SHP77 (cell line): ENCODE data around the gene PRR16.

Experiments
- DNase-seq, 2 experiments: peaks; one replicate each; lab custom pipeline; 2025; lab: John Stamatoyannopoulos, UW

PRR16 gene

DNA sequence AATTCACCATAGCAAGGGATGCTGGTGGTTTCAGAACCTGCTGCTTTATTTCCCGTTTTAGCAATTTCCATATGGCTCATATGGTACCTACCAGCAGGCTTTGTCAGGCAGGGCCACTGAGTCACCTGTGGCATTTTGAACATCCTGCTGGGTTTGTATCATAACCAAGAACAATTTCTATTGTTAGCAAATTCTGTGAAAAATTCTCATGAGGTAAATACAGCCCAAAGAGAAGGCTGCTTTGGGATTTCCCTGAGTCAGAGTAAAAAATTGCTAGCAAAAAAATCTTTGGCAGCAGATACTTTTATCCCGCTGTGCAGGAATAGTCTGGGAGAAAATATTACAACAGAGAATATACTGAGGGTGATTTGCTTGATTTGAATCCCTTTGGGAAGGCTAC, 52.7 kb downstream of the PRR16 start:
- DNase-seq, result no peak

- DNase-seq, result no peak
Measured at GRCh38 chr5:120517607-120518252, 53.6 kb downstream of the PRR16 start.

GRCh38 chr5:120518581-120518980, 54.5 kb downstream of the PRR16 start:
- DNase-seq, result no peak

- no peak for DNase-seq
Measured at GRCh38 chr5:120527251-120527650, 63.2 kb downstream of the PRR16 start.

- no peak for DNase-seq
Measured at GRCh38 chr5:120528609-120529008, 64.5 kb downstream of the PRR16 start.

DNA sequence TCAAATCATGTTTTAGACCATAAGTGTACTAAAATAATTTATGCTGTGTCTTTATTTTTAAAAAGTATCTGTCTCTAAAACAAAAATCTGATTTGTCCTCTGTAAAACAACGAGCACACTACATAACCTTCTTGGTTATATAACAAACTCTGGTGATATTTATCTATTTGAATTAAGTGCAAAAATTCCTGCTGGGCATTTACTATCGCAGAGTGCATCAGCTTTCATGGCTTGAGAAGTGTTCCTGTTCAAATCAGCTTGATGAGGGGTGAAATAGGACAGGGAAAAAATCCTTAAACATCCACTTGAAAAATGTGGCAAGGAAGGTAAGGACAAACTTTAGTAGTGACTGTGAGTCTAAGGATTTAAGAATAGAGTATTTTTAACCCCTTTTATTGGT, 65.3 kb downstream of the PRR16 start:
- DNase-seq, result no peak

DNA sequence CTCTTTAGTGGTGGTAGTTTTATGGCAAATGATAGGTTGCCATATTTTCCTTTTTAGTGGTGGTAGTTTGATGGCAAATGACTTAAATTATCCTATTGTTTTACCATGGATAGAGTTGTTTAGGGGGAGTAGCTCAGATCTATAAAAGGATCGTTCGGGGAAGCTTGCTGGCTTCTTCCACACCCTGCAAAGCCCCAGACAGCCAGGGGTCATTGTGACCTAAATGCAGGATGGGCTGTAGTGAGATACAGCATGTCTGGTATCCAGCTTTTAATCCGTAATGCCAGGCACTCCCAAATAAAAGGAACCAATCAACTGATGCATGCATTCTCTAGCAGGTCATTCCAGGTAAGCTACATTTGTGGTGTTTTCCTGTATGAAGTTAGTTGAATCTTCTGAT, 67.1 kb downstream of the PRR16 start:
- DNase-seq, result no peak

- DNase-seq, result no peak
Measured at GRCh38 chr5:120532835-120533234, 68.7 kb downstream of the PRR16 start.

- DNase-seq, result no peak
Measured at GRCh38 chr5:120533581-120533980, 69.5 kb downstream of the PRR16 start.

DNA sequence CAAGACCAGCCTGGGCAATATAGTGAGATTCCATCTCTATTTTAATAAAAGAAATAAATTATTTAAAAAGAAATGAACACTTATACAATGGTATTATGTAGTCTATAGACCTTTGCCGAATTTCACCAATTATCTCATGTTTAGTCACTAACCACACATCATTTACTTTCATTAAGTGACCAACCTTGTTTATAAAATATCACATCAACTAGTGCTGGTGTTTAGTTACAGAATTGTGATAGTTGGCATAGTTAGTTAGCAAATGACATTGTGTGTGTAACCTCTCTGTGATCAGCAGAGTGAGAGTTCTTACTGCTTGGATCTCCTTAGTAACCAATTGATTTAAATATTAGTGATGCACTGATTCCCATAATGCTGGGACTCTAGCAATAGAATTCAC, 71.8 kb downstream of the PRR16 start:
- no peak for DNase-seq

DNA sequence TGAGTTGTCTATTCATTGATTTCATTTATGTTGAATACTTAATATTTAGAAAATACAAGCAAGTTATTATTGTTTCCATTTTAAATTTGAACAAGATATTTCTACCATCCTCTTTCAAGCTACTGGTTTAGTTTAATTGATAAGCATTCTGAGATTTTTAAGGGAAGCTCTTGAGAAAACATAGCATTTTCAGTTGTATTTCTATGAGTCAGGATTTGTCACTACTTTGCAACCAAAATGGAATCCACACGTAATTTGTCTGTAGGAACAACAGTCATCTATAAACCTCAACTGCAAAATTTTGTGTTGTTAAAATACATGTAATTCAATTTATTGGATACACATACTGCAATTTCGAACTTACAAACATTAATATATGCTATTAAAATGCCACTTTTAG, 74.0 kb downstream of the PRR16 start:
- DNase-seq, result no peak

- DNase-seq, result no peak
Measured at GRCh38 chr5:120538644-120539043, 74.5 kb downstream of the PRR16 start.

- DNase-seq, result no peak
Measured at GRCh38 chr5:120539471-120539870, 75.4 kb downstream of the PRR16 start.

DNA sequence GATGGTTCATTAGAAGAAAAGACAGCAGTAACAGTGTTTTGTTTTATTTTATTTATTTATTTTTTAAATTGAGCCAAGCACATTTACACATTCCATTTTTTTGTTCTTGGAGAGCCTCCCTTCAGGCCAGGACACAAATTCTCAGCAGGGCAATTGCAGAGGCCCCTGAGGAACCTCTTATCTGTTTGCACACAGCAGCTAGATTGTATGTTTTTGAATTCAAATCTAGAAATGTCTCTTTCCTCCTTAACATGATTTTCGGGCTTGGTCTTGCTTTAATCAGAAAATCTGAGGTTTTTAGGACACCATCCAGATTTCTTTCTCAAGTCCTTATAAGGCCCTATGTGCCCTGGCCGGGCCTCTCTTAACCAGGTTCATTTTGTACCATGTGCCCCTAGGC, 76.0 kb downstream of the PRR16 start:
- DNase-seq, result no peak

DNA sequence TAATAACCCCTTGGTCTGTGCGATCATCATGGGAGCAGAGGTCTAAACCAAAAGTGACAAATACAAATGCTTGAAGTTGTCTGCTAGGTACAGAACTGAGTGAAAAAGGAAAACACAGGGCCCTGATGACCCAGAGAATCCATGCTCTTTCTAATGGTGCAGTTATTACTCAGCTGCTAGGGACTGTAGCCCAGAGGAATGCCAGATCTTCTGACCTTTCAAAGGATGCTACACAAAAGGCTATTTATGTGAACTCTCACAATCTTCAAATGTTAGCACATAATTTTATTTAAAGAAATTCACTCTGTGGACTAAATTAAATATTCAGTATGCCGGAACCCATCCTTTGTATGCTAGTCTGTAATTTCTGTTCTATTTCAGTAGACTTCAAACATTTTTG, 79.9 kb downstream of the PRR16 start:
- no peak for DNase-seq

DNA sequence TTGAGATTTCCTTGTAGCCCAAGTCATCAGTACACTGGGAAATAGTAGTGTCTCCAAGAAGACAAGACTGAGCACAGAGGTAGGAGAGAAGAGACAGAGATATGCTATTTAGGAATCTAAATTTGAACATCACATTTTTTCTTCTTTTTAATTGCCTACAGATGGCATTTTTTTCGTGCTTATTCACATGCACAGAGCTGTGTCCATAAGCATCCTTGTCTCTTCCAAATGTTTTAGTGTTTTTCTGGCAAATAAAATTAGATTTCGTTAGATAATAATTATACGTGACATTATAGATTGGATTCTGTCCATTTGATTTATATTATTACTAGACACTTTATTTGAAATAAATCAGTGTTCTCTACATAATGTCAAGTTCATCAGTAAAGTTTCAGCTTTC, 80.9 kb downstream of the PRR16 start:
- DNase-seq, result no peak

GRCh38 chr5:120545951-120546350, 81.9 kb downstream of the PRR16 start:
- no peak for DNase-seq

- no peak for DNase-seq
Measured at GRCh38 chr5:120546922-120547321, 82.8 kb downstream of the PRR16 start.

DNA sequence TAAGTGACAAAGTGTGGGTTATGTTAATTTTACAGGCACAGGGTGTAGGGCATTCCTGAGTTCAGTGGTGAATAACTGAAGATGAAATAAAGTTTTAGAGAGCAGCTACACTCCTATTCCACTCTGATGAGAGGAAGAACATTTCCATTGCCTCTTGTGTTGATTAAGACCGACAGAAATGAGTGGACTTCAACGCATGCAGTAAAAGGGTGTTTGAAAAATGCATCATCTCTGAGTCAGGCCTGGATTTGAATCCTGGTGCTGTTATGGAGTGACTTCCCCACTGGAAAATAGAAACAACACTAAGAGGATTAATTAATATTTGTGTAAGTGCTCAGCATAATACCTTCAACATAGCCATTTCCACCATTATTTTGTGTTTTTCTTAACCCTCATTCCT, 86.3 kb downstream of the PRR16 start:
- DNase-seq, result no peak

DNA sequence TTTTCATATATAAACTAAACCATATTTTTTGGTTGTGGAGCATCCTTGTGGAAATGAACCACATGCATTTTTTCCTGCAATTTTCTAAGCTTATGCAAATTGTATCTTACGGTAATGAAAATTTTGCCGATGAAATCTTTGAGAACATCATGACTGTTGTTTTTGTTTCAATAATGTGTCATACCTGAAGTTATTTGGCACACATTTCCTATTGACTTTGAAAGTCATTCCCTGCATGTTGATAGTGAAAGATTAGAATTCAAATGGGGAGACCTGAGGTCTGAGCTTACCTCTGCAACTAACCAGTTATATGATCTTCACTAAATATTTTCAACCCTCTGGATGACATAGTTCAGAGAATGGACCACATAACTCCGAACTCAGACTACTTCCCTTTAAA, 88.5 kb downstream of the PRR16 start:
- DNase-seq, result no peak

GRCh38 chr5:120555345-120555744, 91.2 kb downstream of the PRR16 start:
- no peak for DNase-seq

DNA sequence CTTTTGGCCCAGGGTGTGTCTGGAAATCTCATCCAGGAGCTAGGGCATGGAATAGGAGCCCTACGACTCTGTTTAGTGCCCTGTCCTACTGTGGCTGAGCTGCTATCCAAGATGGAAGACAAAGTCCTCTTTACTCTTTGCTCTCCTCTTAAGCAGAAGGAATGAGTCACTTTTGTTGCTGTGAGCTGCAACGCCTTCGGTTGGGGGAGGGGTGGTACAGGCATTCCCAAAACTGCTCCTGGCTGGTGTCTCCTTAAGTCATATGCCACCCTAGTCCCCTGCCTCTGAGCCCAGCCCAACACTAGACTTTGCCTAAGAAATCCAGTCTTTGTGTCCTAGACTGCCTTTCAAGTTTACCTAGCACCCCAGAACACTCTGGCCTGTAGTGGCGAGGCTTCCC, 99.9 kb downstream of the PRR16 start:
- DNase-seq, result no peak

DNA sequence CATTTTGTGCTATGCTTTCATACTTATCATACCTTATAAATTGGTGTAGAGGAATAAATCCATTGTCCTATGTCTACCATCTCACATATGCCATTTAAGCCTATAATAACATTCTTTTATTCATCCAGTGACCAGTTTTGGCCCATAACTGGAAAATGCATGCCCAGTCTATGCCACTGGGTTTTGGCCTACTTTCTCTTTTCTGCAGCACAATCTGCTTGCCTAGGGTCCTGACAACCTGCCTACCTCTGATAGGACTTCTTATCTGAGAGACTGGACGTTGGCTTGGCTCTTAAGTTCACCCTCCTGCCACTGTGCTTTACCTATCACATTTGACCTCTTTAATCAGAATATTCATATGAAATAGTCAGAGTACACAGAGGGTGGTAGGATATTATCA, 103.0 kb downstream of the PRR16 start:
- no peak for DNase-seq

DNA sequence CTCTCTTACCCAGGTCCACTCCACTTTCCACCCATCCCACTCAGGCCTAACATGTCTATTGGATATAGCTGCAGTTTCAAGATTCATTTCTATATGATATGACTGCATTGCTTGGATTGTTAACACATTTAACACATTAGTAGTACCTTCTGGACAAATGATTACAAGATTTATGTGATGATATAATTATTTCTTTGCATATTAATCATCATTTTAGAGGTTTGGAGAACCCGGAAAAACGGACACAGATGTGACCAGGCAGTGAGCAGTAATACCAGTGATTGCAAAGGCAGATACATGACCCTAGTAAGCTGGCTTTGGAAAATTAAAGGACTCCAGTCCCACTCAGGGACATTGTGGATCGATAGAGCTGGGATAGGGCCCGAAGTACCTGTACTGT, 103.8 kb downstream of the PRR16 start:
- no peak for DNase-seq

- DNase-seq, result no peak
Measured at GRCh38 chr5:120568711-120569110, 104.6 kb downstream of the PRR16 start.
